DMS153 treated with DMSO at 0.1 percent for 48 hours (cell line): ENCODE results near the gene TWSG1.
"Not testable (repeated sequence)": the region's sequence is repeated elsewhere in the genome, so short reads cannot be mapped to it uniquely, and the experiment has no call there.

ENCODE experiments used
- DNase-seq: peaks from one replicate; lab custom pipeline; 2025; ENCODE audit not compliant: unreplicated experiment; lab: John Stamatoyannopoulos, UW

The TWSG1 gene

GRCh38 chr18:9386879-9387278 is 52.3 kb downstream of the TWSG1 start:
- DNase-seq, result no peak

- DNase-seq, result no peak
These were observed 53.3 kb downstream of the TWSG1 start for GRCh38 chr18:9387891-9388290.

GRCh38 chr18:9389706-9390105 is 55.1 kb downstream of the TWSG1 start:
- no peak for DNase-seq

GRCh38 chr18:9392726-9393125 is 58.2 kb downstream of the TWSG1 start:
- DNase-seq, result no peak

GRCh38 chr18:9394046-9394445 is 59.5 kb downstream of the TWSG1 start:
- DNase-seq, result no peak

GRCh38 chr18:9400197-9400596 is 65.6 kb downstream of the TWSG1 start:
- DNase-seq, result no peak

GRCh38 chr18:9401176-9401575 is 66.6 kb downstream of the TWSG1 start:
- DNase-seq, result no peak

GRCh38 chr18:9402358-9403007 is 67.9 kb downstream of the TWSG1 start:
- not testable (repeated sequence) for DNase-seq

- no peak for DNase-seq
These were observed 69.4 kb downstream of the TWSG1 start for GRCh38 chr18:9403795-9404564.

GRCh38 chr18:9404565-9405060 is 70.0 kb downstream of the TWSG1 start:
- no peak for DNase-seq

- DNase-seq, result no peak
These were observed 70.6 kb downstream of the TWSG1 start for GRCh38 chr18:9405130-9405529.

GRCh38 chr18:9405977-9406376 is 71.4 kb downstream of the TWSG1 start:
- DNase-seq, result no peak

GRCh38 chr18:9410515-9410914 is 75.9 kb downstream of the TWSG1 start:
- no peak for DNase-seq

- no peak for DNase-seq
These were observed 79.0 kb downstream of the TWSG1 start for GRCh38 chr18:9413576-9413975.

GRCh38 chr18:9416563-9417072 is 82.0 kb downstream of the TWSG1 start:
- DNase-seq, result no peak

- no peak for DNase-seq
These were observed 82.7 kb downstream of the TWSG1 start for GRCh38 chr18:9417073-9417851.

GRCh38 chr18:9418047-9418690 is 83.6 kb downstream of the TWSG1 start:
- DNase-seq, result no peak

- no peak for DNase-seq
These were observed 85.5 kb downstream of the TWSG1 start for GRCh38 chr18:9419956-9420631.

GRCh38 chr18:9421096-9421900 is 86.7 kb downstream of the TWSG1 start:
- no peak for DNase-seq

GRCh38 chr18:9421901-9422327 is 87.3 kb downstream of the TWSG1 start:
- DNase-seq, result no peak
